ENCODE data around the gene CIITA. TPM values are rescaled to one million over a fixed set of nuclear protein-coding genes. Genes with fewer than 3 reads are reported as not detected.
A peak's percentile ranks its signal among the peaks of the same experiment; 100 is the strongest.

Gene CIITA
- total and polyA plus RNA-seq, 10 of the 15 experiments (the other 5 are each of a cell fraction or from before 2014, with no cell fraction given) = 11.5 to 145 (median 49.7) TPM

GRCh38 chr16:10957771-10958482, 80.9 kb downstream of the CIITA start (continued):
- TF ChIP-seq CEBPZ (IDR thresholded peaks at IDR 0.05; ENCODE audit: low read depth, low read length) (no peak), CBX5 (IDR thresholded peaks at IDR 0.05; ENCODE audit: low read depth) (no peak), ZNF217 (IDR thresholded peaks at IDR 0.05) (no peak), BRCA1 (IDR thresholded peaks at IDR 0.05; ENCODE audit: low read depth, low read length) (no peak), TCF12 (IDR thresholded peaks at IDR 0.05; ENCODE audit: low read depth, low read length) (no peak), POU2F2 (IDR thresholded peaks at IDR 0.05; ENCODE audit: borderline replicate concordance, low read depth, low read length) (no peak), MTA2 (IDR thresholded peaks at IDR 0.05; ENCODE audit: low read depth) (peak; percentile 68; the same call in 1 of the 2 replicates), PAX5 (IDR thresholded peaks at IDR 0.05; ENCODE audit: borderline replicate concordance, low read depth, low read length) (no peak), POLR2AphosphoS5 (IDR thresholded peaks at IDR 0.05; ENCODE audit: low read length) (no peak), RELA (IDR thresholded peaks at IDR 0.05; ENCODE audit: borderline replicate concordance, partially characterized antibody) (no peak), ZBTB4 (CRISPR knock-in tag; IDR thresholded peaks at IDR 0.05) (no peak), KAT2A (conservative IDR thresholded peaks at IDR 0.05; ENCODE audit: control insufficient read depth, low read depth, low read length) (no peak), HSF1 (IDR thresholded peaks at IDR 0.05; ENCODE audit: low read depth, low read length) (no peak), ATF7 (IDR thresholded peaks at IDR 0.05; ENCODE audit: low read depth) (peak; percentile 92), ZNF274 (IDR thresholded peaks at IDR 0.05; ENCODE audit: insufficient read depth, insufficient read length) (no peak), TAF1 (IDR thresholded peaks at IDR 0.05; ENCODE audit: borderline replicate concordance, low read depth, low read length) (no peak), SIX5 (IDR thresholded peaks at IDR 0.05; ENCODE audit: low read depth, low read length, severe bottlenecking) (no peak), ESRRA (IDR thresholded peaks at IDR 0.05; ENCODE audit: low read length) (0 out of 2 replicates have a peak, but pooled peaks have one; percentile 26), KLF5 (IDR thresholded peaks at IDR 0.05; ENCODE audit: partially characterized antibody) (no peak), NR2C2 (IDR thresholded peaks at IDR 0.05; ENCODE audit: borderline replicate concordance, control insufficient read depth, insufficient read length, low read depth) (no peak), RELB (IDR thresholded peaks at IDR 0.05; ENCODE audit: low read depth) (peak; percentile 57; the same call in 1 of the 2 replicates), ZBED1 (IDR thresholded peaks at IDR 0.05; ENCODE audit: borderline replicate concordance) (no peak; the same call in 1 of the 2 replicates)
